Measurements from ENCODE around the gene SEMA6A.

Gene SEMA6A

DNA sequence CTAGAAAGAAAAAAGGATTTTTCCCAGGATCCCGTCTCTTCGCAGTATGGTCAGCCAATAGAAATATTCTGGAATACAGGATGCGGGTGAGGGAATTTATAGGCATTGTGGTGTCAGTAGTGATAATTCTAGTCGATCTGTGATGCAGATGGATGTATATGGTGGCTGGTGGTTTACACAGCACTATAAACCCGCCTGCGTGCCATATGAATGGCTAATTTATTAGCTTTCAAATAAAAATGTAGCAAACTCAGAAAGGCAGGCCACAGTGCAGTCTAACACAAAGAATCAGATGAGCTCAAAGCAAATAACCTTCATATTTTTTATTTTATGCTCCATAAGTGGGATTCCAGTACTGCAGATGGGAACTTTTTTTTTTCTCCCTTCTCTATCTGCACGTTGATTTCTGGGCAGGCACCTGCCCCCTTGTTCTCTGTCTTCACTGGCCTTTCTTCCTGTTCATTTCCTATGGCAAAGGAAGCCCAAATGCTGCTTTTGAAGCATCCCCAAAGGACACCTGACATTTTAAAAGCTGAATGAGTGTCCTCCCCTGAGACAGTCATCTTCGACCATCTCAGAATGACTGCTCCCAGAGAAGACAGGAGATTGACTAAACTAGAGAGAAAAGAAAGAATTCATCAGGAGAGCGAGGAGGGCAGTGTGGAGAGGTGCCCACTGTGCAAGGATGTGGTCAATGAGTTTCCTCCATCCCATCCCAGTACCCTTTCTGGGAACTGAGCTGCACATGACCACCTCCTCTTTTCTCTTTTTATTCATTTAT is 52.1 kb downstream of the SEMA6A start:
- no peak for DNase-seq (ENCODE audit: low read depth)

DNA sequence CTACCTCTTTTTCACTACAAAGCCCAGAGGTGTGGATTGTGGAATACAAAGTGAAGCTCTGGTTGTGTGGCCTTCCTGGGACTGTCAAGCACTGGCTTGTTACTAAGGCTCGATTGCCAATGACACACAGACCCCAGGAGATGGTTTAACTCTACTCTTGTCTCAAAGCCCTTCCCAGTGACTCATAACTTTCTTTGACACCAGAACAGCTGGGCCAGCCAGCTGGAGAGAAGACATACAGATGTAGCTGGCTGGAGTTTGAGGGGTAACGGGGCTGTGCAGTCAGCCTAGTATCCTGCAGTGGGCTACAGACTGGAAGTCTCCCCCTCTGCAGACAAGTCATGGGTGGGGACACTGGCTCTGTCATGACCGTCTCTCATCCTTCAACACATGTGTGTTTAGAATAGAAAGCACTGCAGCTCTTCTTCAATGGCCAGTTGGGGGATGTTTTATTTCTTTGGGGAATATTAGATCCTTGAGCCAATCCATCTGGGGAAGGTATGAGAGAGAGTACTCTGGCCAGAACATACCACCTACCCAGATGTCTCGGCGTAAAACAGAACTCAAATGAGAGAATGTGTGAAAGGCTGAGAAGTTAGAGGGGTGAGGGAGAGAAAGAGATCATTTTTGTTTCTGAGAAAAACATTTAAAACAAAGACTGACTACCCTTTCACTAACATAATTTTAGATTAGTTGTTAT is 53.3 kb downstream of the SEMA6A start:
- no peak for DNase-seq (ENCODE audit: low read depth)

DNA sequence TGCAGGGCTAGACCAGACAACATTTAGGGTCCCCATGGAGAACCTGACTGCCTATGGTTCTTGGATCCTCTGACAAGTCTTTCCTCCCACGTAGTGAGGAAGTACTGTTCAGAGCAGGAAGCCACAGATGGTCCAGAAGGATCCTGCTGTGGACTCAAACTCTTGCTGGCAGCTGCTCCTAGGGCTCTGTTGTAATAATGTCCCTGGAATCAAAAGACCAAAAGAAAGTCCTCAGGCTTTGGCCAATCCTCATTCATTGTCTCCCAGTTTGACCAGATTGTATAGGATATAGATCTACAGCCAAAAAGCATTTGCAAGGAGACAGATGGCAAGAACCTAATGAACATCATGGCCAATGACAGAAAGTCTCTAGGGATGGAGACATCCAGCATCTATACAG is 53.9 kb downstream of the SEMA6A start:
- no peak for DNase-seq (ENCODE audit: low read depth)

DNA sequence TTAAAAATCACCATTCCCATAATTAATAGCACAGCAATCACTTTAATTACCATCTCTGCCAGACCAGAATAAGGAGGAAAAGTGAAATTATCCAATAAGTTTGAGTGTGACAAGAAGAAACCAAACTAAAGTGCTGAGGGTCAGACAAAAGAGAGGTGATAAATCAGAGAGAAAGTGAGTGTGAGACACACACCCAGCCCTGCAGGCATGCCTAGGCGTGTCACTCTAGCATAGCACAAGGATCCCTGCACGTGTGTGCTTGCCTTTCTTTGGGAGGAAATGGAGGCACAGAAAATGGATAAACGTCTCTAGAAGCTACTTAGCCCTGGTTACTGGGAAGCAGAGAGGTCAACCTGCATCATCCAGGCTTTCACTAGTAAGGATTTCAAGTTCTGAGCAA is 56.2 kb downstream of the SEMA6A start:
- no peak for DNase-seq (ENCODE audit: low read depth)

DNA sequence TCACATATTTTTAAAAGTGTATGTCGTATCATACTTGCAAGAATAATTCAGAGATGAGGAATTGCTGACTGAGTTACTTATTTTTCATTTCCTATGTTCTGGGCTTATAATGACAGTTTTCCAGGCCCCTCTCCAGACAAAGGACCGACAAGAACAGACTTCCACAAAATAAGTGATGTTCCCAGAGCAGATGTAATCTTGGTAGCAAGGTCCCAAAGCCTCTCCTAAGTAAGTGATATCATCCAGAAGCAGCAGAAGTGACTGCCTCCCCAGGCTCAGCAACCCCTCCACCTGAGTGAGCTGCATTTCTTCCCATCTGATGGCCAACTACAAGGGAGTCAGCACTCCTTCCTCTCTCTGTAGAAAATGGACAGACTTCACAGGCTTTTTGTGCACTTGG is 57.1 kb downstream of the SEMA6A start:
- no peak for DNase-seq (ENCODE audit: low read depth)

DNA sequence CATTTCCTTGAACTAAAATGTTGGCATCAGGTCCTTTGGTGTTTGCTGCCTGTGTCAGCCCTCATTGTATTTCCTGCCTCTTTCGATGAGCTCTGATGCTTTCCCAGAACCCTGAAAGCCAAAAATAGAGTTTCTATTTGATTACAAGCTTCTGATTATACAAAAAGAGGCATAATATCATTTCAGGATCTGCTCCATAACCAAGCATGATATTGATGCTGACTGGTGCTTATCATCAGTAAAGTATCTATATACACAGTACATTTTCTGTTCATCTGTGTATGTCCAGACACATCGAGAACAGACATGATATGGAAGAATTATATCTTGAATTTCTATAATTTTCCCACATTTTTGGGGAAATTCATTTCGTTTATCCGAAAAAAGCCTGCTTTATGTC is 58.6 kb downstream of the SEMA6A start:
- no peak for DNase-seq (ENCODE audit: low read depth)

DNA sequence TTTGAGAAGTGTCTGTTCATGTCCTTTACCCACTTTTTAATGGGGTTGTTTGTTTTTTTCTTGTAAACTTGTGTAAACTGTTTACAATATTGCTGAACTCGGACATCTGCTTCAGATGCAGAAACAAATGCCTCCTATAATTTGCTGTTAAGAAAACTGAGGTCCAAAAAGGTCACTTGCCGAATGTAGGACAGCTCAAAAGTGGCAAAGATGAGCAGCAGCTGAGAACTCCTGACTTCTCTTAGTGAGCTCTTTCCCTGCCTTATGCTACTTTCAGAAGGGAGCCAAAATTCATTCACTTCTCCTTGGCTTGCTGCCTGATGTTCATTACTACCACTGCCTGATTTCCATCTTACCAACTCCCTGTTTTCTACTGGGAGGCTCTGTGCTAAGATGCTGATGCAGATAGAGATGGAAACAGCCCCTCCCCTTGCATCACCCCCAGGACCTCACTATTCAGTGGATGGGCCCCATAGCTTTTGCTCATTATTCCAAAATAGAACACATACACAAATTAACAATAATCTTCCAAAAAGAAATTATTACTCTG is 60.1 kb downstream of the SEMA6A start:
- DNase-seq (ENCODE audit: low read depth) = no peak

DNA sequence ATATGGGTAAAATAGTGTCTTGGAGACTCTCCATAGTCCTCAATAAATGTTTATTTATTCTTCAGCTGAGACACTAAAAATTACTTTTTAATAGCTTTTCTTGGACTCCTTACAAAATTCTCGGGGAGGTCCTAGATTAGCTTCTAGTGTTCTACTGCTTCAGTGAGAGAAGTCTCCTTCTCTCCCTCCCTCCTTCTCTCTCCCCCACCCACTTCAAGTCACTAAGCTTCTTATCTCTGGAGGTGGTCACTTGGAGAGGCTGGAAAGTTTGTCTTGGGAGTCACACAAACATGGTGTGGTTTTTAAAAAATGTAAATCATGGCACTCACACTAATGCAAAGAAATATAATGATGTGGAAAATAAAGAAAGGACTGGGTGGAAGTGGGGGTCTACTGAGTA is 64.1 kb downstream of the SEMA6A start:
- no peak for DNase-seq (ENCODE audit: low read depth)

DNA sequence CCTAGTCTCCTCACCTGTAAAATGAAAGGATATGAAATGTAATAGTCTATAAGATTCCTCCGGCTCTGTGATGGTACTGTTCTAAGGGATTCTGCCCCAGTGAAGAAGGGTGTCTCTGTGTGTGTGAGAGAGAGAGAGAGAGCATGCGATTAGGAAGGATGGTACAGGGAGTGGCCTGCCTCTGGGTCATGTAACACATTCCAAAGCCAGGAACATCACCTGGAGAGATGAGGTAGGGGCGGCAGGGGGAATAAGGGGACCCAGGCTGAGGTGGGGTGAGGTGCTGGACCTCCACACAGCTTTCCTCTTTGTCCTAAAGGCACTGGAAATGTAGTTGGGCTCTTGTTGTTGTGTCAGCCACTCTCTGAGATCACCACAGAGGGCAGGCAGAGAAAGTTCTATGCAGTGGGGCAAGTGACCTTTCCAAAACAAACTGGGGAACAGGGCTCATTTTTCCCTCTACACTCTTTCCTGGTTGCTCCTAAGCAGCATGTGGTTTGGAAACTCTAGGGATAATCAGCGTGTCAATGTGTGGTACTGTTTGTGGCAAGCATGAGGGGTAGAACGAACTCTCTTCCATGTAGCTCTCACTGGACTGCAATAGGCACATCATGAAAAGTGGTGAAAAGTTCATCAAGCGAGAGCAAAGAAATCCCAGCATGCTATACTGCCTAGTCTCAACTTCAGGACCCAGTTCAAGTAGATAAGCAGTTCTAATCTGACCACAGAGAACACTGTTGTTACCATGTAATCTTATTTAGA is 65.0 kb downstream of the SEMA6A start:
- no peak for DNase-seq (ENCODE audit: low read depth)

DNA sequence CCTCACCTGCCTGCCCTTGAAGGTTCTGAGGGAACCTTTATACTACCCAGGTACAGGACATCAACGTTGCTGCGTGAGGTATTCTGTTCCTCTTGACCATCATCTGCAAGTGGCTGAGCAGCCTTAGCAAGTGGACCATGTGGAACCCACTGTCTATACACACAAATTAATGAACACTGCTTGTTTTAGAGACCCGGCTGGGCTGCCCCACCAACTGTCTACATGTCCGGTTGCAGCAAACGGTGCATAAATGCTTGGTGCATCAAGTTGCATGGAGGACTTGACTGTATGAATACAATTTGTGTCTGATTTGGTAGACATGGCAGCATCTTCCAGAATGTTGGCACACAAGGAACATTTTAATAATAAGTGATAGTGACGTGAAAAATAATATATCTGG is 65.8 kb downstream of the SEMA6A start:
- DNase-seq (ENCODE audit: low read depth) = no peak

DNA sequence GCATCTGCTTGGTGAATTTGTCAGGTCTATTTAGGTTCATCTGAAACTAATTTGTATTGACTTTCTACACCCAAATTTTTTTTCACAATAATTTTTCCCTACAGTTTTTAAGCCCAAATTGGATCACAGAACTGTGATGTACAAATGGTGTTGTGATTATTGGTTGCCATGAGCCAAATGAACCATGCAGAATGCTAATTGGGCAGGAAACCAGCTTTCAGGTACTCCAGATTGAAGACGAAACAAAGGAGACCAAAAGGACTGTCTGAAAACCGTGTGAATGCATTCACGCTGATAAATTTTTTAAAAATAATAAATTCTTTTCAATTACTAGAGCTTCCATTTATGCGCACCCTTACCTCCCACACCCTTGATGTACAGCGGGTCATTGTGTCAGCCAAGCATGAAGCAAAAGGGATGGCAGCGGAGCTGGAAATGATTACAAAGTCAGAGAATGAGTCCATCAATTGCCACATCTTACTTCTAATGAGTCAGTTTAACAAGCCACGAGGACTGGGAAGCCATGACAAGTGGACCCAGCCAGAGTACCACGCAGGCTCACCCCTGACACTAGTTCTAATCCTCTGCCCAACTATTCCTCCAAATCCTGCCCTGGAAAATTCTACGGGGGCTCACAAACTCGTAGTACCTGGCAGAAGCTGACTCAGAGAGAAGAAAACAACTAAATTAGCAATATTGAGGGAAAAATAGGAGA is 66.5 kb downstream of the SEMA6A start:
- DNase-seq (ENCODE audit: low read depth) = no peak

DNA sequence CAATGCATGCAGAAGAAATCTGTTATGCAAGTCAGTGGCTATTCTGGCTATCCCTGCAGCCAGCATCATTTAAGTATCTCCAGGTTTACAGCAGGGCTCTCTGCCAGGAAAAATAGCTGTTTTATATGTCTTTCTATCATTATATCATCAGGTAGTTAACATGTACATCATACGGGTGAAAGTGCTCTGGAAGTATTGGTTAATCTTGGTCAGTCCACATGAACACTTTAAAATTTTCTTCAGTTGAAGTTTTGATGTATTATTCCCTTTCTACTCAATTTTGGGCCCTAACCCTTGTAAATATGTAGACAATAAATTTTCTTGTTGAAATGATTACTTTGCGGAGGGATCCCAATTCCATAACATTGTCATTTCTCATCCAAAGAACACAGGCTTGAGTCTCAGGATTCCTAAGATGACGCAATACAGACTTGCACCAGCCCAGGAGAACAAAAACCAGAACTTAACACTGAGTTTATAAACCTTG is 67.5 kb downstream of the SEMA6A start:
- DNase-seq (ENCODE audit: low read depth) = no peak

DNA sequence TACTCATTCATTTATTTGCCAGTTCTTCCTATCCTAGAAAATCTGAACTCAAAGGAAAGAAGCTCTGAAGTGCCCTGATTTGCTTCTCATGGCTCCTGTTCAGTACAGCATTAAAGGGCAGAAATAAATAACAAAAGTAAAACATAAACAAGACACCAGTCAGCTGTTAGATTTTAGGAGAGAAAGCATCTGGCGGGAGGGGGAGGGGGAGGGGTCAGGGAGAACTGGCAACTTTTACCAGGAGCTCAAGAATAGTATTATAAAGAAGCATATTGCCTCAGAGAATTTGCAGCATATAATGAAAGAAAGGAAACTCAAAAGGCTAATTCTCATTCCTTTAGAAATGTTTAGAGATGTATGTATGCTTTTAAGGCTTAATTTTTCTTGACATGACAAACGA is 68.1 kb downstream of the SEMA6A start:
- DNase-seq (ENCODE audit: low read depth) = no peak

DNA sequence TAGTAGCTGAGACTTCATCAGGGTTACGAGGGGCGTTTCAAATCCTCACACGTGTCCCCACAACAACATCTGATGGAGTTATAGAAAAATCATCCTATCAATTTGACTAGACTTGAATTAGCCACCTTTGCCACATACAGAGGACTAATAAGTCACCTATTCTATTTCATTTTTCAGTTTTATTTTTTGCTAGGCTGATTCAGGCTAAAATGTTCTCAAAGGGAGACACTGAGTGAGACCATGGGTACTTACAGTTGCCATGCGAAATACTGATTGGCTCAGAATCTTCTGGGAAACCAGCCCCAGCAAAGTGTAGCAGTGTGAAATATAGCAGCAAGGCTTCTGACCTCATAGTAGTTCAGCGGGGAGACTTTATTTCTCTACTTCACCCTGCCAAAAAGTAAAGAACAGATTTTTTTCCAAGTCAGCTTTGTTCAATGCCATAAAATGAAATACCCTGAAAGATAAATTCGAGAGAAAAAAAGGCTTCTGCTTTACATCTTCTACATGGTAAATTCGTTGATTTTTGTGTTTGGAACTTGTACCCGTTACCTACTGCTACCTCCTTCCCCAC is 69.9 kb downstream of the SEMA6A start:
- DNase-seq (ENCODE audit: low read depth) = no peak

DNA sequence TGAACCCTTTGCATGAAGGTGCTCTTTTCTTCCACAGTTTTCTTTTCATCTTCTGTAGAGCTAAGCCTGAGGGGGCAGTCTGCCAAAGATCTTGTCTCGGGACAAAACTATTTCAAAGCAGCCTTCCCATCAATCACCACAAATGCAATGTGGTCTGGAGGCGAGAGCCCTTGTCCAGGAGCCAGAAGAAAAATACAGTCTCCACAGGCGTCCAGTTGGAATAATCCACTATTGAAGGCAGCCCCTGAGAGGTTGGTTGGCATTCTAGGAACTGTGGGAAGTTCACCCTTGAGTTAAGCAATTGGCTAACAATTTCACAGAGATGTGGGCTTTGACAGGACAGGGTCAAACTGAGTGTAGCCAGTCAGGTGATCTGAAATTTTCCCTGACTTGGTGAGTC is 72.0 kb downstream of the SEMA6A start:
- DNase-seq (ENCODE audit: low read depth) = no peak

DNA sequence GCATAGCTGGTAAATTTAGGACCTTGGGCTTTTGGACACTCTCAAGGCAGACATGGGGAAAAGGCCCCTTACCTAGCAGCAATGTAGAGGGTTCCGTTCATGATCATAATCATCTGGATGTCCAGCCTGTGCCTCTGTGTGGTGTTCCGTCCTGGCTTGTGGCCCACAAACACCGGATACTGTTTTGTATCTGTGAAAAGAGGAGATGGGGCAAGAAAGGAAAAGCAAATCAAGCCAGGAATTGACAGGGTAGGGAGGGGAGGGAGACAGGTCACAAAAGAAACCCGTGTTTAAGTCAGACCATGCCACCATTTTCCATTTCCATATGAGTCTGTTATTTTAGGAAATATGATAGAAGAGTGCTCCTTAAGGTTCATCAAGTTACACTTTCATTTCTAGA is 72.5 kb downstream of the SEMA6A start:
- no peak for DNase-seq (ENCODE audit: low read depth)

DNA sequence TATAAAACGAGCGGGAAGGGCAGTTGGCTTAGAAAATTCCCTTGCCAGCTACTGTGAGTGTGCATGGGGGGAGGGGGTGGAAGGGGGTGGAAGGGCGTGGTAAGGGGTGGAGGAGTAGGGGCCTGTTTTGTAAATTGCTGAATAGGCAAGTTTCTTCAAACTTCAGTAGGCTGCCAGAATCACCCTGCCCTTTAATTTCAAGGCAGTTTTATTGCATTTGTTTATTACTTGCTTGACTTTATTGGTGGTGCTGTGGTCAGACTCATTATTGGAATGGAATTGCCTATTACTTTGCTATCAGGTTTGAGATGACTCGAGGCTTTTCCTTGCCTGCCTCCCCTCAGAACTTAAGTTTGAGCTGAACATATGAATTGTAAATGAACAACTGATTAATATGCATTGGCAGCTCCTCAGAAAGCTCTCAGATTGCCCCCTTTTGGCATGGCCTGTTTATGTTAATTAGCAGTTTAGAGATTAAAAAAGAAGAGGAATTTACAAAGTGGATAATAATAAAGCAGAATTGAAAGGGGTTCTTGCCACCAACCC is 76.0 kb downstream of the SEMA6A start:
- DNase-seq (ENCODE audit: low read depth) = no peak

DNA sequence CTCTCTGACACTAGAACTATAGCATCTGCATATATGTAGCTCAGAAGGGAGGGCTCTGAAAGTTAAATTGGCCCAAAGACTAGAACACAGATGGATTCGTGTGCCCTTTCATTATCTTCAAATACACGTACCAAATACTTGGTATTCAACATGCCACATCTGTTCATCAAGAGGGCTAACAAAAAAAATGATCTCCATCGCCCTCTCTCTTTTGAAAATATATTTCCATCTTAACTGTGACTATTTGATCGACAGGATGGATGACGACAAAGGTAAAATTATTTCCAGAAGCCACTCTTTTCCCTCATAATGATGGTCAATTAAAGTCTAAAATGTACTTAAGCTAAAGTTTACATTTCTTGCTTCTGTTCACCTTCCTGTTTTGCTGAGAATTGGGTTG is 77.0 kb downstream of the SEMA6A start:
- no peak for DNase-seq (ENCODE audit: low read depth)

DNA sequence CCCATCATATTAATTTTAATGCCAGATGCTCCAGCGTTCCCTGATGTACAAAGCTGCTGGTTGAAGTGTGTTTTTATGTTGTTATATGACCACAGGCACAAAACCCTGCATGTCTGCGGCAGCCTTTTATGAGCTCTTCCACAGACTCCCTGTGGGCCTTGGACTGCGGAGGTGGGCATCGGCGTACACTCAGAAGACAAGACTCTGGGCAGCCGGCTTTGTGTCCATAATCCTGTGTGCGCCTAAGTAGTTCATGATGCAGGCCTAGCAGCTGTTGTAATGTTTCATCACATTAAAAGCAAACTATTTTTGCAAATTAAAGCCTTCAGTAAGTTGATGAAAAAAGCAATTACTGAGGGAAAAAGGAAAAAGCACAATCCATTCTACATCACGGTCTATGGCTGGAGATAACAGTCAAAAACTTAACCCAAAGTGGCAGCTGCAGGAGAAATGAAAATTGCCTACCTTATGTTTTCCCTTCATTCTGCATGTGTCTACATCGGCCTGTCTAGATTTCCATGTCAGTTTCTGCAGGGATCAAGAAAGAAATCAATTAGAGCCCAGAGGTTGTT is 78.8 kb downstream of the SEMA6A start:
- DNase-seq (ENCODE audit: low read depth) = no peak

DNA sequence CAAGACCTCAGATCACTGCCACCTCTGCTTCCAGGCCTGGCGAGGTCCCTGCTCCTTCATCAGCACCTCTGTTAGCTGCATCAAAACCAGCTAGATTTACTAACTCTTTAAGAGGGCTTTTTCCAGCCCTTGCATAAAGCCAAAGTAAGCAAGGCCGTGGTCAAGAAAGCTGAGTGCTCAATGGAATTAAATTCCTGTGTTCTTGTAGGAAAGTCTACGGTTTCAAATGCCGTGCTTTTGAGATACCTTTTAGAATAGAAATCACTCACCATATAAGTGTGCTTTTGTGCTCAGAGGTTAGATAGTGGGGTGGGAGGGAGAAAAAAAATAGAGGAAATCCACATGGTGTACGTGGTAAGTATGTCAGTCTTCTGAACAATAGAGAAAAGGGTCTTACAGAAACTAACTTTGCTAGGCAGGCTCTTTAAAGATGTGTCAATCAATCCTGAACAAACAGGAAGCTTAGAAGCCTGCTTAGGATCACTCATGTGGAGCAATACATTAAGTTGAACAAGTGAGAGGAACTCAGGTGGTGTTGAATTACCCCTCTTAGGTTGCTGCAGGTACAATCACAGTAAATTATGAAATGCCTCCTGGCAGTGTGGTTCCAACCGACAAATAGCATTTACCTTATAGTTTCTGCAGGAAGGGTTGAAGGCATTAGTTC is 79.7 kb downstream of the SEMA6A start:
- DNase-seq (ENCODE audit: low read depth) = no peak

All from activated T-helper 1 cell treated with Interleukin-2 at 50 U/mL for 16 hours (primary cell).